ENCODE data around the gene PRPF6. TPM values are rescaled to one million over a fixed set of nuclear protein-coding genes. Genes with fewer than 3 reads are reported as not detected.

The PRPF6 gene
- total and polyA plus RNA-seq, 2 of the 13 experiments (the other 11 are each of a cell fraction or from before 2014, with no cell fraction given), result 63.7 to 101 TPM

GRCh38 chr20:64082126-64082731 lies 101.3 kb downstream of the PRPF6 start (continued):
- no peak for TF ChIP-seq NFATC3 (CRISPR knock-in tag; IDR thresholded peaks at IDR 0.05)
- no peak for TF ChIP-seq PHB2 (IDR thresholded peaks at IDR 0.05; ENCODE audit: partially characterized antibody)
- 0 out of 2 replicates have a peak, but pooled peaks have one; percentile 48 for TF ChIP-seq ZNF331 (CRISPR knock-in tag; IDR thresholded peaks at IDR 0.05)
- peak; percentile 47; the same call in 1 of the 2 replicates for TF ChIP-seq ZBTB26 (CRISPR knock-in tag; IDR thresholded peaks at IDR 0.05; ENCODE audit: borderline replicate concordance)
- peak; percentile 83 for TF ChIP-seq RXRB (CRISPR knock-in tag; IDR thresholded peaks at IDR 0.05; ENCODE audit: borderline replicate concordance)
- TF ChIP-seq ZNF337 (CRISPR knock-in tag; IDR thresholded peaks at IDR 0.05; ENCODE audit: borderline replicate concordance, low read depth), result no peak
- TF ChIP-seq ZFAT (CRISPR knock-in tag; conservative IDR thresholded peaks at IDR 0.05), result no peak
- no peak for TF ChIP-seq HMGXB4 (CRISPR knock-in tag; IDR thresholded peaks at IDR 0.05; ENCODE audit: borderline replicate concordance in 1 of 2, low read depth in 1 of 2)
- TF ChIP-seq TFAP4 (IDR thresholded peaks at IDR 0.05; ENCODE audit: borderline replicate concordance, low read depth), result peak; percentile 92; the same call in 1 of the 2 replicates
- 0 out of 2 replicates have a peak, but pooled peaks have one; percentile 48 for TF ChIP-seq ZNF704 (CRISPR knock-in tag; IDR thresholded peaks at IDR 0.05; ENCODE audit: borderline replicate concordance)
- TF ChIP-seq DRAP1 (CRISPR knock-in tag; IDR thresholded peaks at IDR 0.05), result no peak
- TF ChIP-seq ZNF253 (CRISPR knock-in tag; IDR thresholded peaks at IDR 0.05; ENCODE audit: borderline replicate concordance), result no peak
- TF ChIP-seq HNRNPUL1 (IDR thresholded peaks at IDR 0.05; ENCODE audit: low read depth, low read length), result no peak
- peak; percentile 51 for TF ChIP-seq HNF4A (CRISPR knock-in tag; IDR thresholded peaks at IDR 0.05)
- TF ChIP-seq TBL1XR1 (IDR thresholded peaks at IDR 0.05; ENCODE audit: borderline replicate concordance, low read length, partially characterized antibody), result peak; percentile 40
- TF ChIP-seq ETV5 (CRISPR knock-in tag; IDR thresholded peaks at IDR 0.05; ENCODE audit: borderline replicate concordance), result no peak; the same call in 1 of the 2 replicates
- no peak for TF ChIP-seq ZNF562 (CRISPR knock-in tag; IDR thresholded peaks at IDR 0.05; ENCODE audit: borderline replicate concordance)
- peak; percentile 15 for TF ChIP-seq U2AF1 (optimal IDR thresholded peaks at IDR 0.05; ENCODE audit: low read depth, low read length)
- TF ChIP-seq NAIF1 (CRISPR knock-in tag; IDR thresholded peaks at IDR 0.05; ENCODE audit: borderline replicate concordance), result no peak
- no peak for TF ChIP-seq HNRNPL (IDR thresholded peaks at IDR 0.05; ENCODE audit: low read depth, low read length)
- no peak for TF ChIP-seq NCOA5 (CRISPR knock-in tag; IDR thresholded peaks at IDR 0.05)
- TF ChIP-seq ZKSCAN8 (CRISPR knock-in tag; IDR thresholded peaks at IDR 0.05; ENCODE audit: borderline replicate concordance), result no peak
- peak; percentile 27; the same call in 1 of the 2 replicates for TF ChIP-seq IRF2 (CRISPR knock-in tag; IDR thresholded peaks at IDR 0.05)
- no peak for TF ChIP-seq ZFP36L1 (CRISPR knock-in tag; IDR thresholded peaks at IDR 0.05)
- no peak for TF ChIP-seq ZNF143 (CRISPR knock-in tag; IDR thresholded peaks at IDR 0.05)

All from HepG2 (cell line).